Bronchial epithelial cell (primary cell): ENCODE results near the gene TBC1D22A. TPM values are rescaled to one million over a fixed set of nuclear protein-coding genes. Genes with fewer than 3 reads are reported as not detected.

Experiments used
- DNase-seq: peaks from one replicate; pipeline ENCODE4 v3.0.0-alpha.2; 2010; ENCODE audit warnings: low read depth
- FAIRE-seq: peaks from 2 replicates; lab custom pipeline; 2011; peaks lifted over from hg19 to GRCh38; lab: Jason Lieb, UNC
- H3K27me3 ChIP-seq: 2 replicates; pipeline ENCODE4 v1.5.1; 2011; ENCODE audit warnings: low read length; ENCODE audit not compliant: control insufficient read depth, insufficient read depth
- H3K36me3 ChIP-seq: 2 replicates; pipeline ENCODE4 v1.5.1; 2011; ENCODE audit warnings: low read length; ENCODE audit not compliant: control insufficient read depth, insufficient read depth
- H3K4me3 ChIP-seq: 2 replicates; pipeline ENCODE4 v1.5.1; 2011; ENCODE audit warnings: mild to moderate bottlenecking, low read depth, low read length, control low read depth
- CTCF ChIP-seq: IDR thresholded peaks from 2 replicates; pipeline ENCODE4 v1.5.1; 2011; ENCODE audit warnings: mild to moderate bottlenecking, moderate library complexity, low read length, control low read depth, inconsistent platforms; ENCODE audit not compliant: insufficient read depth, severe bottlenecking
- total RNA-seq: library from RNA; depleted of rRNA; stranded (reverse); fragments of >200 nt; gene quantifications from 2 replicates; pipeline ENCODE4 v1.2.1, GENCODE V29; 2014

The TBC1D22A gene
- total RNA-seq, 1 donor from 2014 or later = 10.0 TPM

GRCh38 chr22:46725096-46725495 lies 37.4 kb upstream of the TBC1D22A start:
- DNase-seq (no peak), FAIRE-seq (no peak)
- Histone ChIP-seq H3K27me3 (no peaks in the 10 kb centered on the region), H3K4me3 (no peak overlapping the region), H3K36me3 (peaks cover 1% of the 10 kb centered on the region)
- TF ChIP-seq CTCF = no peak

- DNase-seq = no peak
- FAIRE-seq = no peak
- no peak for TF ChIP-seq CTCF
- peaks cover 1% of the 10 kb centered on the region for H3K36me3 ChIP-seq
- no peaks in the 10 kb centered on the region for H3K27me3 ChIP-seq
- no peak overlapping the region for H3K4me3 ChIP-seq
These were observed 36.1 kb upstream of the TBC1D22A start for GRCh38 chr22:46726066-46726985.

- no peak overlapping the region for H3K4me3 ChIP-seq
- no peaks in the 10 kb centered on the region for H3K27me3 ChIP-seq
- FAIRE-seq (no peak), DNase-seq (no peak)
- TF ChIP-seq CTCF = no peak
- peaks cover 1% of the 10 kb centered on the region for H3K36me3 ChIP-seq
These were observed 35.5 kb upstream of the TBC1D22A start for GRCh38 chr22:46726986-46727317.

GRCh38 chr22:46727813-46728364 lies 34.6 kb upstream of the TBC1D22A start:
- no peak for FAIRE-seq

GRCh38 chr22:46728470-46728869 lies 34.0 kb upstream of the TBC1D22A start:
- H3K36me3 ChIP-seq = peaks cover 1% of the 10 kb centered on the region
- FAIRE-seq (no peak), DNase-seq (no peak)
- H3K27me3 ChIP-seq = no peaks in the 10 kb centered on the region
- no peak overlapping the region for H3K4me3 ChIP-seq
- no peak for TF ChIP-seq CTCF

More at GRCh38 chr22:46727813-46728364, 34.6 kb upstream of the TBC1D22A start:
- H3K27me3 ChIP-seq = no peaks in the 10 kb centered on the region
- no peak overlapping the region for H3K4me3 ChIP-seq
- TF ChIP-seq CTCF = no peak
- peak; percentile 19 for DNase-seq
- peaks cover 1% of the 10 kb centered on the region for H3K36me3 ChIP-seq
